ENCODE measurements around the gene SLC8B1. TPM values are rescaled to one million over a fixed set of nuclear protein-coding genes. Genes with fewer than 3 reads are reported as not detected.

Gene SLC8B1
- polyA plus RNA-seq, 1 donor from 2014 or later: 1.1 TPM

- Histone ChIP-seq H3K9ac (ENCODE audit: low read length) (no peak overlapping the region), H3K4me2 (ENCODE audit: low read length) (no peak overlapping the region), H4K20me1 (ENCODE audit: insufficient read depth) (no peaks in the 10 kb centered on the region), H3K27ac (ENCODE audit: low read length) (no peak overlapping the region), H3K27me3 (ENCODE audit: insufficient read depth, low read depth, low read length) (no peaks in the 10 kb centered on the region), H2AFZ (ENCODE audit: low read depth, low read length) (no peak overlapping the region), H3K79me2 (replicated peaks; ENCODE audit: insufficient read depth, low read length) (no peaks in the 10 kb centered on the region), H3K9me2 (ENCODE audit: insufficient read depth, low read length) (no peaks in the 10 kb centered on the region), H3F3A (ENCODE audit: insufficient read depth, low read length, poor library complexity, severe bottlenecking) (no peaks in the 10 kb centered on the region), H3K36me3 (ENCODE audit: insufficient read depth, low read length) (no peaks in the 10 kb centered on the region), H3K4me3 (ENCODE audit: low read length) (no peak overlapping the region), H3K9me3 (ENCODE audit: low read length) (no peaks in the 10 kb centered on the region)
- TF ChIP-seq TAF1 (IDR thresholded peaks at IDR 0.05; ENCODE audit: low read depth) (no peak), MXI1 (conservative IDR thresholded peaks at IDR 0.05; ENCODE audit: poor library complexity, severe bottlenecking) (no peak), RAD21 (conservative IDR thresholded peaks at IDR 0.05) (no peak), EP300 (conservative IDR thresholded peaks at IDR 0.05; ENCODE audit: poor library complexity, severe bottlenecking) (no peak), POLR2AphosphoS5 (IDR thresholded peaks at IDR 0.05) (no peak), CTCF (IDR thresholded peaks at IDR 0.05; ENCODE audit: poor library complexity, severe bottlenecking) (no peak), REST (IDR thresholded peaks at IDR 0.05; ENCODE audit: borderline replicate concordance) (no peak), SMC3 (conservative IDR thresholded peaks at IDR 0.05; ENCODE audit: poor library complexity) (no peak), EZH2 (IDR thresholded peaks at IDR 0.05; ENCODE audit: borderline replicate concordance, insufficient read depth, low read length, poor library complexity, severe bottlenecking) (no peak)
These were observed 67.3 kb downstream of the SLC8B1 start for GRCh38 chr12:113267621-113268020.

GRCh38 chr12:113266106-113266895 is 68.6 kb downstream of the SLC8B1 start:
- no peak overlapping the region for H3K9ac ChIP-seq (ENCODE audit: low read length)
- H4K20me1 ChIP-seq (ENCODE audit: insufficient read depth): no peaks in the 10 kb centered on the region
- H3K9me2 ChIP-seq (ENCODE audit: insufficient read depth, low read length): no peaks in the 10 kb centered on the region
- H3K4me2 ChIP-seq (ENCODE audit: low read length): no peak overlapping the region
- H3K27me3 ChIP-seq (ENCODE audit: insufficient read depth, low read depth, low read length): no peaks in the 10 kb centered on the region
- H3F3A ChIP-seq (ENCODE audit: insufficient read depth, low read length, poor library complexity, severe bottlenecking): no peaks in the 10 kb centered on the region
- no peaks in the 10 kb centered on the region for H3K36me3 ChIP-seq (ENCODE audit: insufficient read depth, low read length)
- no peaks in the 10 kb centered on the region for H3K9me3 ChIP-seq (ENCODE audit: low read length)
- no peak overlapping the region for H3K4me3 ChIP-seq (ENCODE audit: low read length)
- no peak for TF ChIP-seq MXI1 (conservative IDR thresholded peaks at IDR 0.05; ENCODE audit: poor library complexity, severe bottlenecking)
- TF ChIP-seq EP300 (conservative IDR thresholded peaks at IDR 0.05; ENCODE audit: poor library complexity, severe bottlenecking): no peak
- no peak for TF ChIP-seq CTCF (IDR thresholded peaks at IDR 0.05; ENCODE audit: poor library complexity, severe bottlenecking)
- no peak for TF ChIP-seq SMC3 (conservative IDR thresholded peaks at IDR 0.05; ENCODE audit: poor library complexity)
- no peak for TF ChIP-seq POLR2AphosphoS5 (IDR thresholded peaks at IDR 0.05)
- H3K79me2 ChIP-seq (replicated peaks; ENCODE audit: insufficient read depth, low read length): no peaks in the 10 kb centered on the region
- H2AFZ ChIP-seq (ENCODE audit: low read depth, low read length): no peak overlapping the region
- no peak overlapping the region for H3K27ac ChIP-seq (ENCODE audit: low read length)

Data from neural cell (in vitro differentiated cells).